K562 (cell line): Measurements from ENCODE around the gene NISCH. TPM values are rescaled to one million over a fixed set of nuclear protein-coding genes. Genes with fewer than 3 reads are reported as not detected.

Source experiments
- ATAC-seq: fragments of 200-7000 bp; cut with Tn5 transposase; 3 replicates; pipeline ENCODE4 v1.9.1; 2020; ENCODE audit warnings: moderate library complexity
- BruUV-seq: library from RNA; stranded (reverse); fragments of 400-500 nt; replicated peaks from 2 replicates; lab custom pipeline; 2021; lab: Mats Ljungman, UMichigan
- CTCF ChIA-PET: fragments of 300-600 bp; formaldehyde crosslinking; extraction: SDS; loops from one replicate; lab custom pipeline; 2021; ENCODE audit warnings: low intra/inter-chr PET ratio; lab: Yijun Ruan, JAX
- POLR2A ChIA-PET: fragments of 300-600, 350-650 bp; sonication (Branson Sonifier 250); formaldehyde crosslinking; extraction: SDS; loops from one replicate; lab custom pipeline; 2021; ENCODE audit warnings: antibody characterized with exemption, inconsistent platforms; lab: Yijun Ruan, JAX
- DNase-seq, 4 experiments: peaks; one replicate each; pipeline versions ENCODE4 v3.0.0 to v3.0.0-alpha.2; 2011 to 2018; ENCODE audit warnings: low spot score in 3 of 4, mixed read lengths in 3 of 4; ENCODE audit errors: extremely low read depth in 1 of 4
- FAIRE-seq: peaks from 2 replicates; lab custom pipeline; 2011; peaks lifted over from hg19 to GRCh38; lab: Jason Lieb, UNC
- H2AFZ ChIP-seq: 2 replicates; pipeline ENCODE4 v1.6.0; 2011; ENCODE audit warnings: low read depth, low read length, control low read depth, inconsistent platforms
- H3K27ac ChIP-seq: fragments of 200-600 bp; 3 replicates; pipeline ENCODE4 v1.8.0; 2011; ENCODE audit warnings: low read depth, mild to moderate bottlenecking, control low read depth, inconsistent platforms, low read length, moderate library complexity, mixed read lengths; ENCODE audit errors: extremely low read depth
- H3K27me3 ChIP-seq, 2 experiments: fragments of 300-600 bp in 1 of 2; 2 replicates in 1 of 2; 3 replicates in 1 of 2; pipeline versions ENCODE4 v1.6.0 to v1.8.0; 2011; ENCODE audit warnings: inconsistent platforms in 2 of 2, low read length in 2 of 2, mild to moderate bottlenecking in 1 of 2, mixed read lengths in 1 of 2, moderate library complexity in 1 of 2; ENCODE audit not compliant: control insufficient read depth in 2 of 2, insufficient read depth in 2 of 2
- H3K36me3 ChIP-seq: fragments of 300-600 bp; 3 replicates; pipeline ENCODE4 v1.8.0; 2011; ENCODE audit warnings: mild to moderate bottlenecking, low read length, inconsistent platforms; ENCODE audit not compliant: control insufficient read depth, insufficient read depth
- H3K4me1 ChIP-seq, 2 experiments: fragments of 200-600 bp in 1 of 2; replicated peaks in 1 of 2; 2 replicates in 1 of 2; 3 replicates in 1 of 2; pipeline versions ENCODE4 v1.5.1 to v1.8.0; 2011; ENCODE audit warnings: inconsistent platforms in 2 of 2, low read length in 2 of 2, mild to moderate bottlenecking in 1 of 2, mixed read lengths in 1 of 2, moderate library complexity in 1 of 2; ENCODE audit not compliant: control insufficient read depth in 2 of 2, insufficient read depth in 2 of 2
- H3K4me2 ChIP-seq: 2 replicates; pipeline ENCODE4 v1.6.1; 2011; ENCODE audit warnings: low read length, control low read depth, inconsistent platforms, mixed read lengths; ENCODE audit not compliant: insufficient read depth
- H3K4me3 ChIP-seq: fragments of 200-600 bp; sonication (generic), shearing (Covaris generic); 2 replicates; pipeline ENCODE4 v1.5.1; 2016; ENCODE audit warnings: control low read depth, inconsistent platforms
- H3K79me2 ChIP-seq: fragments of 200-600 bp; 3 replicates; pipeline ENCODE4 v1.8.0; 2011; ENCODE audit warnings: low read length, inconsistent platforms; ENCODE audit not compliant: control insufficient read depth, insufficient read depth
- H3K9ac ChIP-seq, 2 experiments: 2 replicates each; pipeline versions ENCODE4 v1.6.0 to v1.6.1; 2011; ENCODE audit warnings: low read depth in 2 of 2, low read length in 2 of 2, control low read depth in 1 of 2, inconsistent platforms in 1 of 2, mild to moderate bottlenecking in 1 of 2, mixed read lengths in 1 of 2; ENCODE audit not compliant: insufficient read depth in 1 of 2
- H3K9me1 ChIP-seq: one replicate; pipeline ENCODE4 v1.6.0; 2011; ENCODE audit warnings: inconsistent platforms, mild to moderate bottlenecking, low read length, moderate library complexity; ENCODE audit not compliant: control insufficient read depth, insufficient read depth
- H3K9me3 ChIP-seq: replicated peaks from 2 replicates; pipeline ENCODE4 v1.5.1; 2011; ENCODE audit warnings: low read depth, low read length, inconsistent platforms; ENCODE audit not compliant: control insufficient read depth, insufficient read depth
- H4K20me1 ChIP-seq: replicated peaks from 2 replicates; pipeline ENCODE4 v1.6.1; 2011; ENCODE audit warnings: low read length, inconsistent platforms, mixed read lengths; ENCODE audit not compliant: control insufficient read depth, insufficient read depth
- CTCF ChIP-seq, 3 experiments: IDR thresholded peaks in 2 of 3; conservative IDR thresholded peaks in 1 of 3; 2 replicates each; pipeline ENCODE4 v1.5.1; 2011 to 2012; ENCODE audit warnings: low read length in 3 of 3, mild to moderate bottlenecking in 3 of 3, control low read depth in 2 of 3, improper control_type of control experiment in 1 of 3, inconsistent platforms in 1 of 3, low read depth in 1 of 3, mixed read lengths in 1 of 3, moderate library complexity in 1 of 3; ENCODE audit not compliant: insufficient read depth in 2 of 3
- KAT2B ChIP-seq: IDR thresholded peaks from one replicate; pipeline ENCODE4 v1.6.1; 2012; ENCODE audit warnings: low read depth, mild to moderate bottlenecking, control low read depth, inconsistent platforms, low read length, moderate library complexity
- MTA2 ChIP-seq: fragments of 450-650 bp; IDR thresholded peaks from 2 replicates; pipeline ENCODE4 v1.6.1; 2016; ENCODE audit warnings: low read depth
- ZNF780A ChIP-seq: fragments of 250-450 bp; sonication (Bioruptor Pico); IDR thresholded peaks from 2 replicates; pipeline ENCODE4 v1.5.0; 2021; ENCODE audit warnings: mild to moderate bottlenecking
- WGBS: fragments of 100-300 bp; shearing (Covaris generic); methylation state at CpG from one replicate; pipeline ENCODE4 v1.1.6; 2016; ENCODE audit warnings: low coverage, mixed read lengths; ENCODE audit not compliant: insufficient coverage; ENCODE audit errors: missing lambda C conversion rate; 5-methylcytosine and 5-hydroxymethylcytosine counted together
- in situ Hi-C: fragments of 300-500 bp; cut with MboI; formaldehyde crosslinking; loops from 4 replicates; pipeline ENCODE4 v1.15.0; 2018; ENCODE audit warnings: inconsistent platforms, mixed read lengths
- intact Hi-C: fragments of 100-400 bp; cut with micrococcal nuclease; formaldehyde crosslinking; loops from 2 replicates; pipeline ENCODE4 v1.14.2; 2022
- polyA plus RNA-seq, 8 experiments: library from polyadenylated mRNA; depleted of rRNA in 4 of 8; stranded (reverse) in 5 of 8; unstranded in 3 of 8; fragments of >200 nt; fragmentation: Nextera tagmentation in 2 of 8; fragmentation: Illumina TruSeq in 1 of 8; extraction: Ambion mirVana in 2 of 8; extraction: Trizol in 1 of 8; gene quantifications; 2 replicates each; pipeline versions ENCODE4 v1.2.1 to v1.2.3, GENCODE V29; 2011 to 2014; ENCODE audit warnings: inconsistent platforms in 1 of 8, missing spikeins in 1 of 8
- total RNA-seq, 7 experiments: library from RNA; depleted of rRNA in 6 of 7; stranded (reverse); fragments of >200 nt in 6 of 7; fragmentation: Illumina TruSeq in 2 of 7; extraction: Trizol in 2 of 7; gene quantifications; 2 replicates each; pipeline versions ENCODE4 v1.2.1 to v1.2.3, GENCODE V29; 2011 to 2021; ENCODE audit warnings: low replicate concordance in 1 of 7

Gene NISCH
- total and polyA plus RNA-seq, 9 of the 15 experiments (the other 6 are each of a cell fraction or from before 2014, with no cell fraction given) = 0.44 to 43.5 (median 23.4) TPM

- DNase-seq = no peak
- no peaks in the 10 kb centered on the region for H3K79me2 ChIP-seq
- intact Hi-C loops (no loop called here), in situ Hi-C loops (no loop called here)
- BruUV-seq = no TSS peak
- peaks cover 0 to 37% of the 10 kb centered on the region in 2 experiments; a peak in 2 of 5 replicates for H3K27me3 ChIP-seq
- POLR2A ChIA-PET = interaction anchor here (0.6 to 1.0 kb wide), 2 partner anchors 17 to 24 kb away, joined by 3 read pairs; no protein-coding TSS in a partner anchor
- H3K4me2 ChIP-seq = no peak overlapping the region
- H3K4me1 ChIP-seq = peaks cover 5 to 44% of the 10 kb centered on the region in 2 experiments; a peak in 4 of 5 replicates
- TF ChIP-seq CTCF (IDR thresholded peaks at IDR 0.05 in 2 of 3, conservative IDR thresholded peaks at IDR 0.05 in 1 of 3; ENCODE audit: insufficient read depth in 2 of 3, low read depth in 1 of 3, low read length in 3 of 3) = no peak
- no peak for TF ChIP-seq KAT2B
- no peak for TF ChIP-seq ZNF780A (CRISPR knock-in tag)
- no peak for TF ChIP-seq MTA2
- no peak overlapping the region for H3K4me3 ChIP-seq
- 14% methylated on average over 6 of the region's 7 CpGs for WGBS
- no peaks in the 10 kb centered on the region for H3K36me3 ChIP-seq
- H2AFZ ChIP-seq = no peak overlapping the region
- H3K9me1 ChIP-seq = no peaks in the 10 kb centered on the region
- ATAC-seq = no peak
- CTCF ChIA-PET = no interaction called here
- no peak for FAIRE-seq
- H3K9me3 ChIP-seq = no peaks in the 10 kb centered on the region
- no peak overlapping the region for H3K27ac ChIP-seq
- no peak overlapping the region for H3K9ac ChIP-seq
- no peaks in the 10 kb centered on the region for H4K20me1 ChIP-seq
Observed at GRCh38 chr3:52513281-52513680, 57.9 kb downstream of the NISCH start.
